Suprapubic skin (tissue), 4 donors: Measurements from ENCODE around the gene HYI. TPM values are rescaled to one million over a fixed set of nuclear protein-coding genes. Genes with fewer than 3 reads are reported as not detected.

ENCODE experiments used
- DNase-seq, 2 donors: peaks; one replicate each; pipeline ENCODE4 v3.0.0-alpha.2; 2019; ENCODE audit warnings: low spot score in 2 of 2
- H3K27ac ChIP-seq: fragments of 200-600 bp; sonication (generic); one replicate; pipeline ENCODE4 v1.5.1; 2019
- H3K27me3 ChIP-seq: fragments of 200-600 bp; sonication (generic); one replicate; pipeline ENCODE4 v1.5.1; 2019
- H3K36me3 ChIP-seq: fragments of 200-600 bp; sonication (generic); one replicate; pipeline ENCODE4 v1.5.1; 2019
- H3K4me1 ChIP-seq: fragments of 200-600 bp; sonication (generic); one replicate; pipeline ENCODE4 v1.5.1; 2019
- H3K4me3 ChIP-seq: fragments of 200-600 bp; sonication (generic); one replicate; pipeline ENCODE4 v1.5.1; 2019; ENCODE audit warnings: mild to moderate bottlenecking
- H3K9me3 ChIP-seq: fragments of 200-600 bp; sonication (generic); one replicate; pipeline ENCODE4 v1.5.1; 2019
- CTCF ChIP-seq, 2 donors: fragments of 200-600 bp in 1 of 2; fragments of 450-650 bp in 1 of 2; sonication (generic) in 1 of 2; IDR thresholded peaks; one replicate each; pipeline ENCODE4 v1.5.1; 2016 to 2019; ENCODE audit warnings: antibody characterized with exemption in 2 of 2, mild to moderate bottlenecking in 1 of 2, moderate library complexity in 1 of 2
- EP300 ChIP-seq: sonication (generic); formaldehyde crosslinking; IDR thresholded peaks from one replicate; pipeline ENCODE4 v1.6.1; 2017; ENCODE audit warnings: antibody characterized with exemption
- POLR2A ChIP-seq, 2 donors: fragments of 450-650 bp; IDR thresholded peaks; one replicate each; pipeline ENCODE4 v1.6.1; 2017; ENCODE audit warnings: antibody characterized with exemption in 2 of 2, mild to moderate bottlenecking in 2 of 2, moderate library complexity in 2 of 2
- POLR2AphosphoS5 ChIP-seq, 3 donors: sonication (generic); formaldehyde crosslinking; IDR thresholded peaks; one replicate each; pipeline ENCODE4 v1.6.1; 2017; ENCODE audit warnings: antibody characterized with exemption in 3 of 3
- WGBS: methylation state at CpG from one replicate; pipeline ENCODE4 v1.1.5; 2018; 5-methylcytosine and 5-hydroxymethylcytosine counted together
- total RNA-seq, 4 donors: library from RNA; depleted of rRNA; stranded (reverse); fragments of >200 nt; gene quantifications; one replicate each; pipeline ENCODE4 v1.1.0, GENCODE V29; 2016

The HYI gene
- total RNA-seq, 4 donors from 2014 or later, result 27.8 to 55.8 (median 39.5) TPM

- H3K27ac ChIP-seq, result no peak overlapping the region
- no peak for DNase-seq
- no peak for TF ChIP-seq POLR2AphosphoS5 (IDR thresholded peaks at IDR 0.05)
- TF ChIP-seq POLR2A (IDR thresholded peaks at IDR 0.05), result no peak
- TF ChIP-seq CTCF (IDR thresholded peaks at IDR 0.05), result no peak
- no peak for TF ChIP-seq EP300
- no peaks in the 10 kb centered on the region for H3K9me3 ChIP-seq
- no peaks in the 10 kb centered on the region for H3K4me1 ChIP-seq
- no peak overlapping the region for H3K4me3 ChIP-seq
- no peaks in the 10 kb centered on the region for H3K27me3 ChIP-seq
- peaks cover 96% of the 10 kb centered on the region for H3K36me3 ChIP-seq
- 92% methylated on average over 7 of the region's 9 CpGs for WGBS
Observed at GRCh38 chr1:43427941-43428340, 25.8 kb downstream of the HYI start.

- WGBS, result 84% methylated on average over 9 of the region's 14 CpGs
- no peak for TF ChIP-seq POLR2AphosphoS5 (IDR thresholded peaks at IDR 0.05)
- TF ChIP-seq POLR2A (IDR thresholded peaks at IDR 0.05), result no peak
- TF ChIP-seq CTCF (IDR thresholded peaks at IDR 0.05), result no peak
- no peak for TF ChIP-seq EP300
- no peak overlapping the region for H3K4me3 ChIP-seq
- no peaks in the 10 kb centered on the region for H3K9me3 ChIP-seq
- H3K4me1 ChIP-seq, result no peaks in the 10 kb centered on the region
- no peak overlapping the region for H3K27ac ChIP-seq
- H3K27me3 ChIP-seq, result no peaks in the 10 kb centered on the region
- no peak for DNase-seq
- H3K36me3 ChIP-seq, result peaks cover 96% of the 10 kb centered on the region
Observed at GRCh38 chr1:43427524-43427923, 26.2 kb downstream of the HYI start.

- no peaks in the 10 kb centered on the region for H3K27me3 ChIP-seq
- no peak overlapping the region for H3K4me3 ChIP-seq
- WGBS, result 91% methylated on average over 11 of the region's 11 CpGs
- no peaks in the 10 kb centered on the region for H3K9me3 ChIP-seq
- H3K36me3 ChIP-seq, result peaks cover 96% of the 10 kb centered on the region
- DNase-seq, result no peak
- no peak overlapping the region for H3K27ac ChIP-seq
- TF ChIP-seq POLR2A (IDR thresholded peaks at IDR 0.05), result no peak
- no peak for TF ChIP-seq CTCF (IDR thresholded peaks at IDR 0.05)
- TF ChIP-seq POLR2AphosphoS5 (IDR thresholded peaks at IDR 0.05), result no peak
- TF ChIP-seq EP300, result no peak
- no peaks in the 10 kb centered on the region for H3K4me1 ChIP-seq
Observed at GRCh38 chr1:43426221-43426620, 27.5 kb downstream of the HYI start.

GRCh38 chr1:43425045-43425444 lies 28.7 kb downstream of the HYI start:
- H3K36me3 ChIP-seq, result peaks cover 96% of the 10 kb centered on the region
- DNase-seq, result no peak
- no peaks in the 10 kb centered on the region for H3K9me3 ChIP-seq
- TF ChIP-seq EP300 (no peak), CTCF (IDR thresholded peaks at IDR 0.05) (no peak), POLR2A (IDR thresholded peaks at IDR 0.05) (no peak), POLR2AphosphoS5 (IDR thresholded peaks at IDR 0.05) (no peak)
- no peak overlapping the region for H3K27ac ChIP-seq
- 74% methylated on average over 4 of the region's 4 CpGs for WGBS
- H3K27me3 ChIP-seq, result no peaks in the 10 kb centered on the region
- H3K4me1 ChIP-seq, result no peaks in the 10 kb centered on the region
- no peak overlapping the region for H3K4me3 ChIP-seq

- Histone ChIP-seq H3K27me3 (no peaks in the 10 kb centered on the region), H3K4me1 (no peaks in the 10 kb centered on the region), H3K9me3 (no peaks in the 10 kb centered on the region), H3K4me3 (no peak overlapping the region), H3K27ac (no peak overlapping the region), H3K36me3 (peaks cover 96% of the 10 kb centered on the region)
- DNase-seq, result no peak
- WGBS, result 86% methylated on average over 23 of the region's 23 CpGs
- TF ChIP-seq POLR2AphosphoS5 (IDR thresholded peaks at IDR 0.05), result no peak
- no peak for TF ChIP-seq POLR2A (IDR thresholded peaks at IDR 0.05)
- TF ChIP-seq EP300, result no peak
- TF ChIP-seq CTCF (IDR thresholded peaks at IDR 0.05), result no peak
Observed at GRCh38 chr1:43423672-43424550, 29.8 kb downstream of the HYI start.
